CD4-positive, alpha-beta T cell treated with Interleukin-6 at 100 ng/mL for 8 hours (primary cell): ENCODE data around the gene SERAC1.
"Not testable (repeated sequence)": the region's sequence is repeated elsewhere in the genome, so short reads cannot be mapped to it uniquely, and the experiment has no call there.

Experiments used
- DNase-seq: peaks from one replicate; pipeline ENCODE4 v3.0.0-alpha.2; 2020; ENCODE audit warnings: mixed read lengths, low spot score

Gene SERAC1

GRCh38 chr6:158174024-158174423, 6.0 kb upstream of the SERAC1 start:
- DNase-seq: no peak

- DNase-seq: no peak
Observed at GRCh38 chr6:158172001-158172400, 3.9 kb upstream of the SERAC1 start.

- DNase-seq: no peak
Observed at GRCh38 chr6:158170656-158171081, 2.6 kb upstream of the SERAC1 start.

- not testable (repeated sequence) for DNase-seq
Observed at GRCh38 chr6:158169634-158170033, 1.6 kb upstream of the SERAC1 start.

GRCh38 chr6:158165919-158166416, 2.1 kb downstream of the SERAC1 start:
- DNase-seq: no peak

- DNase-seq: no peak
Observed at GRCh38 chr6:158164579-158165170, 3.4 kb downstream of the SERAC1 start.

- DNase-seq: no peak
Observed at GRCh38 chr6:158161566-158162254, 6.4 kb downstream of the SERAC1 start.

GRCh38 chr6:158160932-158161539, 7.0 kb downstream of the SERAC1 start:
- no peak for DNase-seq

GRCh38 chr6:158158748-158159147, 9.3 kb downstream of the SERAC1 start:
- no peak for DNase-seq

- DNase-seq: no peak
Observed at GRCh38 chr6:158158123-158158522, 9.9 kb downstream of the SERAC1 start.

- no peak for DNase-seq
Observed at GRCh38 chr6:158157064-158157764, 10.8 kb downstream of the SERAC1 start.

- DNase-seq: no peak
Observed at GRCh38 chr6:158154816-158155215, 13.2 kb downstream of the SERAC1 start.

GRCh38 chr6:158153576-158153975, 14.5 kb downstream of the SERAC1 start:
- DNase-seq: no peak

- no peak for DNase-seq
Observed at GRCh38 chr6:158152659-158153058, 15.4 kb downstream of the SERAC1 start.

GRCh38 chr6:158152025-158152424, 16.0 kb downstream of the SERAC1 start:
- DNase-seq: not testable (repeated sequence)

GRCh38 chr6:158150701-158151100, 17.4 kb downstream of the SERAC1 start:
- DNase-seq: no peak

- DNase-seq: no peak
Observed at GRCh38 chr6:158149641-158150040, 18.4 kb downstream of the SERAC1 start.

GRCh38 chr6:158143700-158144099, 24.4 kb downstream of the SERAC1 start:
- DNase-seq: no peak

- no peak for DNase-seq
Observed at GRCh38 chr6:158142789-158143188, 25.3 kb downstream of the SERAC1 start.

- DNase-seq: no peak
Observed at GRCh38 chr6:158131926-158132325, 36.1 kb downstream of the SERAC1 start.

- DNase-seq: no peak
Observed at GRCh38 chr6:158125271-158125670, 42.8 kb downstream of the SERAC1 start.

- DNase-seq: no peak
Observed at GRCh38 chr6:158124288-158124687, 43.8 kb downstream of the SERAC1 start.

GRCh38 chr6:158122048-158122447, 46.0 kb downstream of the SERAC1 start:
- DNase-seq: no peak
